Stomach (tissue), 4 donors: ENCODE measurements around the gene MNT.

Experiments used
- POLR2A ChIP-seq, 4 donors: fragments of 450-650 bp; IDR thresholded peaks; one replicate each; pipeline ENCODE4 v1.6.1; 2016; ENCODE audit warnings: antibody characterized with exemption in 4 of 4, control low read depth in 2 of 4, mild to moderate bottlenecking in 1 of 4, moderate library complexity in 1 of 4
- POLR2AphosphoS5 ChIP-seq, 3 donors: sonication (generic); formaldehyde crosslinking; IDR thresholded peaks; one replicate each; pipeline ENCODE4 v1.6.1; 2016; ENCODE audit warnings: antibody characterized with exemption in 3 of 3
- TF ChIP-seq, protein P1 (sequence below), 7 experiments: fragments of 450-650 bp in 4 of 7; fragments of 200-600 bp in 3 of 7; sonication (generic) in 3 of 7; IDR thresholded peaks; one replicate each; pipeline ENCODE4 v1.5.1; 2016 to 2019; ENCODE audit warnings: antibody characterized with exemption in 7 of 7, control low read depth in 2 of 7, mild to moderate bottlenecking in 1 of 7

DNA sequence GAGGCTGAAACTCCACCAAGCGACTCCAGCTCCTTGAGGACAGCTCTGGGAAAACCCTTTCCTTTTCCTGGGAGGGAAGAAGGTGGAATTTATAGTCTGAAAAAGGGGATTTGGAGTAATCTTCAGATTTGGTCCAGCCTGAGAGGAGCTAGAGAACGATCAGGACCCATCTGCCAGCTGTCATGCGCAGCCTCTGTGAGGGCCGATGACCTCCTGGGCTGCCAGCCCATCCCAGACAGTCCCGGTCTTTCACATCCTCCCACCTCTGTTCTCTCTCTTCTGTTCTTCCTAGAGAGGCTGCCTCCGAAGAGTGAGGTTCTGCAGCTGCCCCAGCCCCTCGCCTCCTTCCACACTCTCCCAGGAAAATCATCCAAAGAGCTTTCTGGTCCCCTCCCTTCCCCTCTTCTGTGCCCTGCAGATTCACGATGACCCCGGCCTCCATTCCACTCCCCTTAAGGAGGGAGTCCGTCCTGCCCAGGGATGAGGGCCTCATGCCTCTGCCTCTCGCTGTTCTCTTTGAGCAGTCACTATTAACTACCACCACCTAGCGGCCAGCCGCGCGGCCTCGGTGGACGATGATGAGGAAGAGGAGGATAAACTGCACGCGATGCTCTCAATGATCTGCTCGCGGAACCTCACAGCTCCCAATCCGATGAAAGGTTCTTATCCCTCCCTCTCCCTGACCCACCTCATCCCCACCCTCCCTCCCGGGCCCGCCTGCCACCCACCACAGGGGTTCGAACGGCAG is 33.9 kb downstream of the MNT start:
- TF ChIP-seq, protein P1, sequence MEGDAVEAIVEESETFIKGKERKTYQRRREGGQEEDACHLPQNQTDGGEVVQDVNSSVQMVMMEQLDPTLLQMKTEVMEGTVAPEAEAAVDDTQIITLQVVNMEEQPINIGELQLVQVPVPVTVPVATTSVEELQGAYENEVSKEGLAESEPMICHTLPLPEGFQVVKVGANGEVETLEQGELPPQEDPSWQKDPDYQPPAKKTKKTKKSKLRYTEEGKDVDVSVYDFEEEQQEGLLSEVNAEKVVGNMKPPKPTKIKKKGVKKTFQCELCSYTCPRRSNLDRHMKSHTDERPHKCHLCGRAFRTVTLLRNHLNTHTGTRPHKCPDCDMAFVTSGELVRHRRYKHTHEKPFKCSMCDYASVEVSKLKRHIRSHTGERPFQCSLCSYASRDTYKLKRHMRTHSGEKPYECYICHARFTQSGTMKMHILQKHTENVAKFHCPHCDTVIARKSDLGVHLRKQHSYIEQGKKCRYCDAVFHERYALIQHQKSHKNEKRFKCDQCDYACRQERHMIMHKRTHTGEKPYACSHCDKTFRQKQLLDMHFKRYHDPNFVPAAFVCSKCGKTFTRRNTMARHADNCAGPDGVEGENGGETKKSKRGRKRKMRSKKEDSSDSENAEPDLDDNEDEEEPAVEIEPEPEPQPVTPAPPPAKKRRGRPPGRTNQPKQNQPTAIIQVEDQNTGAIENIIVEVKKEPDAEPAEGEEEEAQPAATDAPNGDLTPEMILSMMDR (IDR thresholded peaks at IDR 0.05): no peak
- TF ChIP-seq POLR2AphosphoS5 (IDR thresholded peaks at IDR 0.05): no peak
- TF ChIP-seq POLR2A (IDR thresholded peaks at IDR 0.05): no peak
